WERI-Rb-1 (cell line): Measurements from ENCODE around the gene PTPRD.

Source experiments
- DNase-seq: peaks from one replicate; pipeline ENCODE4 v3.0.0-alpha.2; 2020
- H3K27ac ChIP-seq: fragments of 250-450 bp; sonication (Bioruptor Pico); 2 replicates; pipeline ENCODE4 v1.5.1; 2020; ENCODE audit warnings: mild to moderate bottlenecking, moderate library complexity
- H3K27me3 ChIP-seq: fragments of 250-450 bp; sonication (Bioruptor Pico); 2 replicates; pipeline ENCODE4 v1.5.1; 2021; ENCODE audit warnings: mild to moderate bottlenecking, low read depth, moderate library complexity; ENCODE audit not compliant: insufficient read depth, severe bottlenecking
- H3K36me3 ChIP-seq: fragments of 250-450 bp; sonication (Bioruptor Pico); 2 replicates; pipeline ENCODE4 v1.5.1; 2020; ENCODE audit warnings: mild to moderate bottlenecking, moderate library complexity
- H3K4me3 ChIP-seq: 2 replicates; pipeline ENCODE4 v1.5.1; 2011; ENCODE audit warnings: low read depth, mild to moderate bottlenecking, control low read depth, low read length
- H3K9me3 ChIP-seq: fragments of 250-450 bp; sonication (Bioruptor Pico); 2 replicates; pipeline ENCODE4 v1.5.1; 2021; ENCODE audit warnings: mild to moderate bottlenecking, moderate library complexity; ENCODE audit not compliant: severe bottlenecking
- TF ChIP-seq, protein P1 (sequence below): IDR thresholded peaks from 2 replicates; pipeline ENCODE4 v1.5.1; 2011; ENCODE audit warnings: low read depth, mild to moderate bottlenecking, control low read depth, inconsistent platforms, low read length

Gene PTPRD

DNA sequence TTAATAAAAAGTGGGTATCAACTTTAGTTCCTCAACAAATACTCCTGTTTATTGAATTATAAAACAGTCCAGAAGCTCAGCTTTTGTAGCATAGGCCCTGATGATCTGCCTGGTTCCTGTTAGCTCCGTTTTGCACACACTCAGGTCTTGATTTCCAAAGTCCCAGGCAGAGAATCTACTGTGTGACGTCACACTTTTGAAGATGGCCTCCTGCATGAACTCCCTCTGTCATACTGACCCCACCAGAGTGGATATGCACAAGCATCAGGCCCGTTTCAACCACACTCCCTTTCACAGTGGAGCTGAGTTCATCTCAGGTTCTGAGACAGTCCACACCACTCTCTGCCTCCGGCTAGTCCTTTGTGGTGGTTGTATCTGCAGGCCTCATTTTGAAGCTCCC is 353.1 kb downstream of the PTPRD start:
- TF ChIP-seq, protein P1, sequence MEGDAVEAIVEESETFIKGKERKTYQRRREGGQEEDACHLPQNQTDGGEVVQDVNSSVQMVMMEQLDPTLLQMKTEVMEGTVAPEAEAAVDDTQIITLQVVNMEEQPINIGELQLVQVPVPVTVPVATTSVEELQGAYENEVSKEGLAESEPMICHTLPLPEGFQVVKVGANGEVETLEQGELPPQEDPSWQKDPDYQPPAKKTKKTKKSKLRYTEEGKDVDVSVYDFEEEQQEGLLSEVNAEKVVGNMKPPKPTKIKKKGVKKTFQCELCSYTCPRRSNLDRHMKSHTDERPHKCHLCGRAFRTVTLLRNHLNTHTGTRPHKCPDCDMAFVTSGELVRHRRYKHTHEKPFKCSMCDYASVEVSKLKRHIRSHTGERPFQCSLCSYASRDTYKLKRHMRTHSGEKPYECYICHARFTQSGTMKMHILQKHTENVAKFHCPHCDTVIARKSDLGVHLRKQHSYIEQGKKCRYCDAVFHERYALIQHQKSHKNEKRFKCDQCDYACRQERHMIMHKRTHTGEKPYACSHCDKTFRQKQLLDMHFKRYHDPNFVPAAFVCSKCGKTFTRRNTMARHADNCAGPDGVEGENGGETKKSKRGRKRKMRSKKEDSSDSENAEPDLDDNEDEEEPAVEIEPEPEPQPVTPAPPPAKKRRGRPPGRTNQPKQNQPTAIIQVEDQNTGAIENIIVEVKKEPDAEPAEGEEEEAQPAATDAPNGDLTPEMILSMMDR: no peak
- no peak overlapping the region for H3K27ac ChIP-seq
- no peak overlapping the region for H3K4me3 ChIP-seq
- no peaks in the 10 kb centered on the region for H3K36me3 ChIP-seq
- no peaks in the 10 kb centered on the region for H3K27me3 ChIP-seq
- no peaks in the 10 kb centered on the region for H3K9me3 ChIP-seq
- DNase-seq: no peak

DNA sequence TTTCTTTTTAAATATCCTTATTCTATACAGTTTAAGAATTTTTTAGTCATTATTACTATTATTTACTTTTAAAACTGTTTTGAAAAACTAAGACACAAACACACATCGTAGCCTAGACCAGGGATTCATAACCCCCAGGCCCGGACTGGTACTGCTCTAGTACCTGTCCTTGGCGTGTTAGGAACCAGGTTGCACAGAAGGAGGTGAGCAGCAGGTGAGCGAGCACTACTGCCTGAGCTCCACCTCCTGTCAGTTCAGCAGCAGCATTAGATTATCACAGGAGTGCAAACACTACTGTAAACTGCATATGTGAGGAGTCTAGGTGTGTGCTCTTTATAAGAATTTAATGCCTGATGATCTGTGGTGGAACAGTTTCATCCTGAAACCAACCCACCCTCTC is 357.0 kb downstream of the PTPRD start:
- Histone ChIP-seq H3K27me3 (no peaks in the 10 kb centered on the region), H3K9me3 (no peaks in the 10 kb centered on the region), H3K4me3 (no peak overlapping the region), H3K36me3 (no peaks in the 10 kb centered on the region), H3K27ac (no peak overlapping the region)
- TF ChIP-seq, protein P1: no peak
- DNase-seq: no peak

DNA sequence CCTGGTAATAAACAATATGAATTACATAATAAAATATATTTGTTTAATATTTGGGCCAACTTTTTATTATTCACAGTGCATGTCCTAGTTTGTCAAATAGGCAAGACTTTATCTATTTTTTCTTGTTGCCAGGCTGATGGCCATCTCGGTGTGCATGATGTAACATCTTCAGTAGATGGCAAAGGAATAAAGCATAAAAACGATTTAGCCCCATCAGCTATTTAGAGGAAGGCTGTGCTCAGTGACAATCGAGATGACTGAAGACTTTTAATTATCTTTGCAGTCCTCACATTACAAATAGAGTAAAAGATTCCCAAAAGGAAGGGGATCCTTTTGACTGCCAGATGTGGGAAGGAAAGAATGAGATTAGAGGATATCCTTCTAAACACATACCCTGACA is 358.5 kb downstream of the PTPRD start:
- TF ChIP-seq, protein P1: no peak
- DNase-seq: no peak
- no peak overlapping the region for H3K4me3 ChIP-seq
- H3K36me3 ChIP-seq: no peaks in the 10 kb centered on the region
- H3K9me3 ChIP-seq: no peaks in the 10 kb centered on the region
- no peaks in the 10 kb centered on the region for H3K27me3 ChIP-seq
- H3K27ac ChIP-seq: no peak overlapping the region

DNA sequence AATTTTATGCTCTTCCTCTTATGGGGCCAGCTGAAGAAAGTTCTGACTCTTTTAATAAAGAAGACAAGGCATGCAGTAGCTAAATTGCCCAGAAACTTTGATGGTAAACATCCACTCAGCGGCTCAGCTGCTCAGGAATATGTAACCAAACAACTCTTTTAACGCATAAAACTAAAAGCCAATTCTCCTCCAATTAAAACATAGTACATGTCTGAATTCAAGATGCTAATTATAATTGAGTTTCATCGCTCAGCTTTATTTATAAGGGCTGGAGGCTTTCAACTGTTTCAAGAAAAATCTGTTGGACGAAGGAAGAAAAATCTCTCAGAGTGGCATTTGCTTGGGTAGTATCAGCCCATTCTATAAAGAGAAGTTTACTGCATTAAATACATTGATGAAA is 359.5 kb downstream of the PTPRD start:
- DNase-seq: no peak
- TF ChIP-seq, protein P1: no peak
- Histone ChIP-seq H3K4me3 (no peak overlapping the region), H3K27me3 (no peaks in the 10 kb centered on the region), H3K9me3 (no peaks in the 10 kb centered on the region), H3K27ac (no peak overlapping the region), H3K36me3 (no peaks in the 10 kb centered on the region)

DNA sequence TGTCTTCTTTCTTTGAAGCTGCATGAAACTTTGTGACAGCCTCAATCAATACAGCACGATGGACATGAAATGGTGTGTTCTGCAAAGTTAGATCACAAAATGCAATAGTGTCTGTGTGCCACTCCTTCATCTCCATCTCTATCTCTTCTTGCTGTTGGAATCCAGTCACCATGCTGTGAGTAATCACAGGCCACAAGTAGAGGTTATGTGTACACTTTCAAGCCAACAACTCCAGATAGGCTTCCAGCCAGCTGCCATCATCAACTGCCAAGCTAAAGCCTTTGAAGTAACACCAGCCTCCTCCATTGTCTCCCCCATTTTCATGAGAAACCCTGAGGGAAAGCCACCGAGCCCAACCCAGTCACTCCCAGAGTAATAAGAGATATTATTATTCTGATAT is 360.6 kb downstream of the PTPRD start:
- DNase-seq: no peak
- H3K36me3 ChIP-seq: no peaks in the 10 kb centered on the region
- no peaks in the 10 kb centered on the region for H3K27me3 ChIP-seq
- H3K9me3 ChIP-seq: no peaks in the 10 kb centered on the region
- TF ChIP-seq, protein P1: no peak
- no peak overlapping the region for H3K4me3 ChIP-seq
- no peak overlapping the region for H3K27ac ChIP-seq

DNA sequence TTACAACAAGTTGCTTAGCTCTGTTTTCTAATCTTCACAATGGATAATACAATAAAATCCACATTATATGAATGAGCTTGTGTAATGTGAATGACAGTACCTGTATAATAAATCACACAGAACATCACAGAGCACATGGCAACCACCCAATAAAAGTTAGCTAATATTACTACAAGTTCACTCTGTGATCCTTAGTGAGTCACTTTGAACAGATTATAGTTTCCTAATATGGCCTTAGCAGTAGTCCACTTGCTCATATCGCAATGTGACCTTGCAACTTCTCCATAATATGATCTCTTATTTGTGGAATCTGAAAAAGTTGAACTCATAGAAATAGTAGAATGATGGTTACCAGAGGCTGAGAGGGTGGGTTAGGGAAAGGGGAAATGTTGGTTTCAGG is 361.3 kb downstream of the PTPRD start:
- no peak for DNase-seq
- H3K36me3 ChIP-seq: no peaks in the 10 kb centered on the region
- no peak overlapping the region for H3K27ac ChIP-seq
- H3K9me3 ChIP-seq: no peaks in the 10 kb centered on the region
- H3K27me3 ChIP-seq: no peaks in the 10 kb centered on the region
- no peak overlapping the region for H3K4me3 ChIP-seq
- TF ChIP-seq, protein P1: no peak
